CD8-positive, alpha-beta memory T cell (primary cell): Measurements from ENCODE around the gene AFP. TPM values are rescaled to one million over a fixed set of nuclear protein-coding genes. Genes with fewer than 3 reads are reported as not detected.

Experiments used
- CTCF ChIA-PET: fragments of 350-600 bp; sonication (Branson Sonifier 250); formaldehyde crosslinking; loops from one replicate; lab custom pipeline; 2021; ENCODE audit warnings: antibody characterized with exemption; lab: Charles Lee
- POLR2A ChIA-PET: fragments of 350-600 bp; sonication (Branson Sonifier 250); formaldehyde crosslinking; loops from one replicate; lab custom pipeline; 2021; ENCODE audit warnings: antibody characterized with exemption; lab: Charles Lee
- DNase-seq, 5 donors: peaks; one replicate each; pipeline versions ENCODE4 v3.0.0 to v3.0.0-alpha.2; 2020 to 2022; ENCODE audit warnings: mixed read lengths in 1 of 5
- H3K27ac ChIP-seq: one replicate; pipeline ENCODE4 v1.7.0; 2013; ENCODE audit warnings: low read depth, mild to moderate bottlenecking, low read length, moderate library complexity
- H3K27me3 ChIP-seq: 2 replicates; pipeline ENCODE4 v1.7.0; 2013; ENCODE audit warnings: low read length, mild to moderate bottlenecking; ENCODE audit not compliant: insufficient read depth, poor library complexity, severe bottlenecking
- H3K36me3 ChIP-seq: 2 replicates; pipeline ENCODE4 v1.7.0; 2013; ENCODE audit warnings: mild to moderate bottlenecking, low read length, moderate library complexity; ENCODE audit not compliant: insufficient read depth
- H3K4me1 ChIP-seq: 2 replicates; pipeline ENCODE4 v1.7.0; 2013; ENCODE audit warnings: mild to moderate bottlenecking, low read length, moderate library complexity; ENCODE audit not compliant: insufficient read depth
- H3K4me3 ChIP-seq: 2 replicates; pipeline ENCODE4 v1.7.0; 2013; ENCODE audit warnings: mild to moderate bottlenecking, low read length
- H3K9me3 ChIP-seq: 2 replicates; pipeline ENCODE4 v1.7.0; 2013; ENCODE audit warnings: mild to moderate bottlenecking, low read length
- H3K27ac Mint-ChIP-seq, 8 donors: one replicate each; pipeline ENCODE4 v1.8.0; 2020 to 2021; ENCODE audit warnings: mixed read lengths in 8 of 8, mild to moderate bottlenecking in 6 of 8, inconsistent platforms in 3 of 8, moderate library complexity in 3 of 8
- H3K27me3 Mint-ChIP-seq, 2 donors: one replicate each; pipeline ENCODE4 v1.8.0; 2020 to 2021; ENCODE audit warnings: mixed read lengths in 2 of 2, mild to moderate bottlenecking in 1 of 2, moderate library complexity in 1 of 2
- H3K36me3 Mint-ChIP-seq, 3 donors: one replicate each; pipeline ENCODE4 v1.8.0; 2020 to 2021; ENCODE audit warnings: mixed read lengths in 3 of 3, inconsistent platforms in 1 of 3, mild to moderate bottlenecking in 1 of 3
- H3K4me1 Mint-ChIP-seq, 3 donors: one replicate each; pipeline ENCODE4 v1.8.0; 2020 to 2021; ENCODE audit warnings: mixed read lengths in 3 of 3, inconsistent platforms in 1 of 3, mild to moderate bottlenecking in 1 of 3
- H3K4me3 Mint-ChIP-seq, 7 donors: one replicate each; pipeline ENCODE4 v1.8.0; 2020 to 2021; ENCODE audit warnings: mixed read lengths in 7 of 7, mild to moderate bottlenecking in 6 of 7, moderate library complexity in 4 of 7, inconsistent platforms in 2 of 7
- H3K9me3 Mint-ChIP-seq, 5 donors: one replicate each; pipeline ENCODE4 v1.8.0; 2020 to 2022; ENCODE audit warnings: mixed read lengths in 5 of 5, mild to moderate bottlenecking in 3 of 5, moderate library complexity in 2 of 5, inconsistent platforms in 1 of 5
- polyA plus RNA-seq: library from polyadenylated mRNA; unstranded; fragments of 300-500 nt; fragmentation: Illumina TruSeq; gene quantifications from one replicate; pipeline ENCODE4 v1.2.3, GENCODE V29; 2021
- total RNA-seq, 2 experiments: library from RNA; stranded (reverse); gene quantifications; one replicate each; pipeline ENCODE4 v1.2.3, GENCODE V29; 2021

AFP gene
- total and polyA plus RNA-seq, 3 experiments from 2014 or later, result not detected

- ChIA-PET POLR2A (no interaction called here), CTCF (interaction anchor here (0.7 to 1.3 kb wide), 4 partner anchors 14 to 187 kb away, joined by 3 to 5 read pairs (median 4); partner anchors contain the start of gene ANKRD17)
- H3K9me3 Mint-ChIP-seq, result peaks cover 0 to 3% (median 0%) of the 10 kb centered on the region in 5 donors
- no peaks in the 10 kb centered on the region for H3K36me3 ChIP-seq
- no peak overlapping the region for H3K4me3 ChIP-seq
- no peaks in the 10 kb centered on the region for H3K36me3 Mint-ChIP-seq
- no peak overlapping the region for H3K27ac Mint-ChIP-seq
- no peaks in the 10 kb centered on the region for H3K27me3 ChIP-seq
- no peaks in the 10 kb centered on the region for H3K4me1 Mint-ChIP-seq
- H3K9me3 ChIP-seq, result no peaks in the 10 kb centered on the region
- H3K4me1 ChIP-seq, result no peaks in the 10 kb centered on the region
- peaks cover 7 to 13% of the 10 kb centered on the region in 2 donors for H3K27me3 Mint-ChIP-seq
- DNase-seq, result no peak
- no peak overlapping the region for H3K27ac ChIP-seq
- no peak overlapping the region for H3K4me3 Mint-ChIP-seq
Observed at GRCh38 chr4:73445383-73446335, 9.6 kb downstream of the AFP start.

- Histone ChIP-seq H3K27me3 (no peaks in the 10 kb centered on the region), H3K9me3 (no peaks in the 10 kb centered on the region), H3K36me3 (no peaks in the 10 kb centered on the region), H3K27ac (no peak overlapping the region), H3K4me1 (no peaks in the 10 kb centered on the region), H3K4me3 (no peak overlapping the region)
- POLR2A ChIA-PET, result no interaction called here
- peaks cover 7 to 13% of the 10 kb centered on the region in 2 donors for H3K27me3 Mint-ChIP-seq
- DNase-seq, result no peak
- no peak overlapping the region for H3K27ac Mint-ChIP-seq
- peaks cover 0 to 3% (median 0%) of the 10 kb centered on the region in 5 donors for H3K9me3 Mint-ChIP-seq
- CTCF ChIA-PET, result interaction anchor here (0.7 to 1.3 kb wide), 4 partner anchors 15 to 188 kb away, joined by 3 to 5 read pairs (median 4); partner anchors contain the start of gene ANKRD17
- no peaks in the 10 kb centered on the region for H3K36me3 Mint-ChIP-seq
- no peaks in the 10 kb centered on the region for H3K4me1 Mint-ChIP-seq
- no peak overlapping the region for H3K4me3 Mint-ChIP-seq
Observed at GRCh38 chr4:73446336-73446938, 10.4 kb downstream of the AFP start.

GRCh38 chr4:73447671-73448070 is 11.7 kb downstream of the AFP start:
- H3K27ac ChIP-seq, result no peak overlapping the region
- no peak overlapping the region for H3K4me3 ChIP-seq
- H3K4me1 ChIP-seq, result no peaks in the 10 kb centered on the region
- ChIA-PET POLR2A (no interaction called here), CTCF (no interaction called here)
- H3K27me3 ChIP-seq, result no peaks in the 10 kb centered on the region
- peaks cover 2 to 8% of the 10 kb centered on the region in 2 donors for H3K27me3 Mint-ChIP-seq
- DNase-seq, result no peak
- H3K9me3 ChIP-seq, result no peaks in the 10 kb centered on the region
- no peaks in the 10 kb centered on the region for H3K36me3 Mint-ChIP-seq
- H3K4me1 Mint-ChIP-seq, result no peaks in the 10 kb centered on the region
- H3K9me3 Mint-ChIP-seq, result no peaks in the 10 kb centered on the region
- H3K36me3 ChIP-seq, result no peaks in the 10 kb centered on the region
- no peak overlapping the region for H3K27ac Mint-ChIP-seq
- no peak overlapping the region for H3K4me3 Mint-ChIP-seq

GRCh38 chr4:73448448-73449203 is 12.6 kb downstream of the AFP start:
- peaks cover 2 to 8% of the 10 kb centered on the region in 2 donors for H3K27me3 Mint-ChIP-seq
- H3K4me1 ChIP-seq, result no peaks in the 10 kb centered on the region
- H3K9me3 Mint-ChIP-seq, result no peaks in the 10 kb centered on the region
- H3K36me3 ChIP-seq, result no peaks in the 10 kb centered on the region
- DNase-seq, result no peak
- ChIA-PET CTCF (no interaction called here), POLR2A (no interaction called here)
- no peak overlapping the region for H3K27ac Mint-ChIP-seq
- H3K4me3 ChIP-seq, result no peak overlapping the region
- H3K36me3 Mint-ChIP-seq, result no peaks in the 10 kb centered on the region
- no peak overlapping the region for H3K4me3 Mint-ChIP-seq
- H3K27me3 ChIP-seq, result no peaks in the 10 kb centered on the region
- no peaks in the 10 kb centered on the region for H3K4me1 Mint-ChIP-seq
- no peaks in the 10 kb centered on the region for H3K9me3 ChIP-seq
- H3K27ac ChIP-seq, result no peak overlapping the region

- H3K4me1 ChIP-seq, result no peaks in the 10 kb centered on the region
- H3K27me3 ChIP-seq, result no peaks in the 10 kb centered on the region
- no peak for DNase-seq
- Mint-ChIP-seq H3K4me1 (no peaks in the 10 kb centered on the region), H3K9me3 (no peaks in the 10 kb centered on the region), H3K4me3 (no peak overlapping the region), H3K27ac (no peak overlapping the region), H3K36me3 (no peaks in the 10 kb centered on the region), H3K27me3 (peaks cover 2 to 8% of the 10 kb centered on the region in 2 donors)
- no peaks in the 10 kb centered on the region for H3K9me3 ChIP-seq
- ChIA-PET POLR2A (no interaction called here), CTCF (no interaction called here)
- no peaks in the 10 kb centered on the region for H3K36me3 ChIP-seq
- H3K27ac ChIP-seq, result no peak overlapping the region
- no peak overlapping the region for H3K4me3 ChIP-seq
Observed at GRCh38 chr4:73450398-73451004, 14.5 kb downstream of the AFP start.

GRCh38 chr4:73451404-73451803 is 15.4 kb downstream of the AFP start:
- H3K27me3 ChIP-seq, result no peaks in the 10 kb centered on the region
- Mint-ChIP-seq H3K4me3 (no peak overlapping the region), H3K4me1 (no peaks in the 10 kb centered on the region), H3K9me3 (no peaks in the 10 kb centered on the region), H3K27me3 (peaks cover 2 to 8% of the 10 kb centered on the region in 2 donors), H3K36me3 (no peaks in the 10 kb centered on the region), H3K27ac (no peak overlapping the region)
- H3K4me3 ChIP-seq, result no peak overlapping the region
- CTCF ChIA-PET, result no interaction called here
- no peaks in the 10 kb centered on the region for H3K36me3 ChIP-seq
- no peak overlapping the region for H3K27ac ChIP-seq
- no peak for DNase-seq
- POLR2A ChIA-PET, result no interaction called here
- no peaks in the 10 kb centered on the region for H3K4me1 ChIP-seq
- H3K9me3 ChIP-seq, result no peaks in the 10 kb centered on the region

GRCh38 chr4:73451981-73452747 is 16.1 kb downstream of the AFP start:
- Mint-ChIP-seq H3K36me3 (no peaks in the 10 kb centered on the region), H3K4me1 (no peaks in the 10 kb centered on the region), H3K9me3 (no peaks in the 10 kb centered on the region), H3K27me3 (peaks cover 2 to 8% of the 10 kb centered on the region in 2 donors), H3K4me3 (no peak overlapping the region), H3K27ac (no peak overlapping the region)
- Histone ChIP-seq H3K36me3 (no peaks in the 10 kb centered on the region), H3K9me3 (no peaks in the 10 kb centered on the region), H3K27me3 (no peaks in the 10 kb centered on the region), H3K4me3 (no peak overlapping the region), H3K4me1 (no peaks in the 10 kb centered on the region), H3K27ac (no peak overlapping the region)
- ChIA-PET CTCF (no interaction called here), POLR2A (no interaction called here)
- no peak for DNase-seq
